ENCODE results near the gene CHRNA4. TPM values are rescaled to one million over a fixed set of nuclear protein-coding genes. Genes with fewer than 3 reads are reported as not detected.

Gene CHRNA4
- total RNA-seq, 1 experiment from 2014 or later: not detected

GRCh38 chr20:63369724-63370617 lies 8.8 kb upstream of the CHRNA4 start:
- no peak for DNase-seq (ENCODE audit: low read depth, low spot score)
- in situ Hi-C loops (cut with HindIII; ENCODE audit: low pct_unique_long_range_greater_than_20kb, low sequenced_read_pairs): no loop called here

GRCh38 chr20:63369024-63369530 lies 7.9 kb upstream of the CHRNA4 start:
- DNase-seq (ENCODE audit: low read depth, low spot score): no peak
- in situ Hi-C loops (cut with HindIII; ENCODE audit: low pct_unique_long_range_greater_than_20kb, low sequenced_read_pairs): no loop called here

- in situ Hi-C loops (cut with HindIII; ENCODE audit: low pct_unique_long_range_greater_than_20kb, low sequenced_read_pairs): no loop called here
- DNase-seq (ENCODE audit: low read depth, low spot score): no peak
Measured at GRCh38 chr20:63368151-63368550, 7.0 kb upstream of the CHRNA4 start.

GRCh38 chr20:63367446-63368055 lies 6.4 kb upstream of the CHRNA4 start:
- DNase-seq (ENCODE audit: low read depth, low spot score): no peak
- in situ Hi-C loops (cut with HindIII; ENCODE audit: low pct_unique_long_range_greater_than_20kb, low sequenced_read_pairs): no loop called here

- in situ Hi-C loops (cut with HindIII; ENCODE audit: low pct_unique_long_range_greater_than_20kb, low sequenced_read_pairs): no loop called here
- DNase-seq (ENCODE audit: low read depth, low spot score): peak; percentile 13
Measured at GRCh38 chr20:63366390-63367365, 5.5 kb upstream of the CHRNA4 start.

GRCh38 chr20:63365601-63366389 lies 4.6 kb upstream of the CHRNA4 start:
- no peak for DNase-seq (ENCODE audit: low read depth, low spot score)
- in situ Hi-C loops (cut with HindIII; ENCODE audit: low pct_unique_long_range_greater_than_20kb, low sequenced_read_pairs): no loop called here

GRCh38 chr20:63364801-63365585 lies 3.8 kb upstream of the CHRNA4 start:
- in situ Hi-C loops (cut with HindIII; ENCODE audit: low pct_unique_long_range_greater_than_20kb, low sequenced_read_pairs): no loop called here
- DNase-seq (ENCODE audit: low read depth, low spot score): no peak

GRCh38 chr20:63363981-63364561 lies 2.9 kb upstream of the CHRNA4 start:
- in situ Hi-C loops (cut with HindIII; ENCODE audit: low pct_unique_long_range_greater_than_20kb, low sequenced_read_pairs): no loop called here
- no peak for DNase-seq (ENCODE audit: low read depth, low spot score)

GRCh38 chr20:63363013-63363957 lies 2.1 kb upstream of the CHRNA4 start:
- in situ Hi-C loops (cut with HindIII; ENCODE audit: low pct_unique_long_range_greater_than_20kb, low sequenced_read_pairs): no loop called here
- DNase-seq (ENCODE audit: low read depth, low spot score): no peak

- DNase-seq (ENCODE audit: low read depth, low spot score): no peak
- in situ Hi-C loops (cut with HindIII; ENCODE audit: low pct_unique_long_range_greater_than_20kb, low sequenced_read_pairs): no loop called here
Measured at GRCh38 chr20:63362436-63363009, 1.4 kb upstream of the CHRNA4 start.

- in situ Hi-C loops (cut with HindIII; ENCODE audit: low pct_unique_long_range_greater_than_20kb, low sequenced_read_pairs): no loop called here
Measured at GRCh38 chr20:63361519-63362435, 628 bp upstream of the CHRNA4 start.

GRCh38 chr20:63359937-63360849 lies 956 bp downstream of the CHRNA4 start:
- no peak for DNase-seq (ENCODE audit: low read depth, low spot score)
- in situ Hi-C loops (cut with HindIII; ENCODE audit: low pct_unique_long_range_greater_than_20kb, low sequenced_read_pairs): no loop called here

More at GRCh38 chr20:63361519-63362435, 628 bp upstream of the CHRNA4 start:
- no peak for DNase-seq (ENCODE audit: low read depth, low spot score)

All from SK-MEL-5 (cell line).